Adrenal gland (tissue), 12 donors: Measurements from ENCODE around the gene PGP. TPM values are rescaled to one million over a fixed set of nuclear protein-coding genes. Genes with fewer than 3 reads are reported as not detected.

Experiments used
- DNase-seq, 7 donors: peaks; one replicate each; pipeline ENCODE4 v3.0.0-alpha.2; 2019 to 2020
- H3K27ac ChIP-seq, 5 donors: fragments of 200-600 bp; sonication (generic) in 4 of 5; 1 replicate in 3 of 5; 2 replicates in 2 of 5; pipeline versions ENCODE4 v1.5.1 to v1.8.0; 2016 to 2020; ENCODE audit warnings: mild to moderate bottlenecking in 1 of 5
- H3K27me3 ChIP-seq: fragments of 200-600 bp; 2 replicates; pipeline ENCODE4 v1.8.0; 2021
- H3K36me3 ChIP-seq, 2 donors: fragments of 200-600 bp; replicated peaks in 1 of 2; 1 replicate in 1 of 2; 2 replicates in 1 of 2; pipeline versions ENCODE4 v1.5.1 to v1.8.0; 2018 to 2022
- H3K4me1 ChIP-seq, 2 donors: fragments of 200-600 bp; replicated peaks in 1 of 2; 1 replicate in 1 of 2; 2 replicates in 1 of 2; pipeline versions ENCODE4 v1.5.1 to v1.8.0; 2018 to 2021
- H3K4me3 ChIP-seq, 4 donors: fragments of 200-600 bp; sonication (generic) in 3 of 4; one replicate each; pipeline ENCODE4 v1.5.1; 2016 to 2018
- H3K9me3 ChIP-seq, 3 donors: fragments of 200-600 bp; sonication (generic) in 1 of 3; replicated peaks in 1 of 3; 1 replicate in 2 of 3; 2 replicates in 1 of 3; pipeline versions ENCODE4 v1.5.1 to v1.8.0; 2016 to 2021
- CTCF ChIP-seq, 6 experiments: fragments of 450-650 bp in 4 of 6; fragments of 200-600 bp in 2 of 6; sonication (generic) in 1 of 6; IDR thresholded peaks; 1 replicate in 5 of 6; 2 replicates in 1 of 6; pipeline versions ENCODE4 v1.5.1 to v1.8.0; 2016 to 2021; ENCODE audit warnings: antibody characterized with exemption in 6 of 6, mild to moderate bottlenecking in 2 of 6, moderate library complexity in 1 of 6
- POLR2A ChIP-seq, 2 donors: fragments of 450-650 bp; IDR thresholded peaks; one replicate each; pipeline ENCODE4 v1.6.1; 2017; ENCODE audit warnings: antibody characterized with exemption in 2 of 2, mild to moderate bottlenecking in 2 of 2, moderate library complexity in 1 of 2
- WGBS, 4 donors: extraction: QIAGEN DNeasy Blood & Tissue Kit in 2 of 4; methylation state at CpG; one replicate each; pipeline versions ENCODE4 v1.1.5 to v1.1.7; 2013 to 2017; 5-methylcytosine and 5-hydroxymethylcytosine counted together
- intact Hi-C, 2 donors: fragments of 100-400 bp; cut with DNase I; formaldehyde crosslinking; loops; one replicate each; pipeline versions ENCODE4 v1.14.1 to v1.15.0; 2022 to 2023
- polyA plus RNA-seq, 3 donors: library from polyadenylated mRNA; stranded (reverse); fragments of 200-250 nt in 2 of 3; fragments of 350-450 nt in 1 of 3; fragmentation: Illumina TruSeq in 1 of 3; extraction: RNeasy Lipid Tissue Mini Kit (QIAGEN cat#74804) in 1 of 3; gene quantifications; one replicate each; pipeline ENCODE4 v1.2.3, GENCODE V29; 2013 to 2014
- total RNA-seq, 9 donors: library from RNA; depleted of rRNA in 4 of 9; stranded (reverse); fragments of >200 nt in 4 of 9; fragments of 120-200 nt in 1 of 9; fragmentation: NEBNext Ultra II Directional in 1 of 9; extraction: Animal tissue kit (Norgen Biotek cat#: 25700) in 1 of 9; gene quantifications; one replicate each; pipeline versions ENCODE4 v1.1.0 to v1.2.4, GENCODE V29; 2013 to 2023
- donor health status: healthy with polysubstance abuse.
- donor health status: Bipolar disorder and iron deficiency.
- donor health status: DM: yes; HTN: yes; CAD: no.
- donor health status: DM: no; HTN: no; CAD: no.
- donor health status: DM: no; HTN: no; CAD: no.
- donor health status: DM: yes; HTN: yes; CAD: no.

Gene PGP
- total and polyA plus RNA-seq, 12 donors = 8.3 to 24.1 (median 13.6) TPM

- intact Hi-C loops = no loop called here
- Histone ChIP-seq H3K36me3 (no peaks in the 10 kb centered on the region), H3K9me3 (no peaks in the 10 kb centered on the region), H3K4me3 (no peak overlapping the region), H3K4me1 (peaks cover 5 to 11% of the 10 kb centered on the region in 2 donors), H3K27ac (no peak overlapping the region), H3K27me3 (peaks cover 7% of the 10 kb centered on the region)
- no peak for DNase-seq
- no peak for TF ChIP-seq CTCF (IDR thresholded peaks at IDR 0.05)
- TF ChIP-seq POLR2A (IDR thresholded peaks at IDR 0.05) = no peak
- WGBS, 4 donors = 86 to 92% (median 90%) methylated on average over 6 of the region's 6 CpGs
These were observed 14.3 kb downstream of the PGP start for GRCh38 chr16:2200313-2200712.

GRCh38 chr16:2199621-2200139, 15.0 kb downstream of the PGP start:
- TF ChIP-seq CTCF (IDR thresholded peaks at IDR 0.05) (no peak), POLR2A (IDR thresholded peaks at IDR 0.05) (no peak)
- Histone ChIP-seq H3K9me3 (no peaks in the 10 kb centered on the region), H3K27me3 (peaks cover 13% of the 10 kb centered on the region), H3K4me3 (no peak overlapping the region), H3K27ac (no peak overlapping the region), H3K36me3 (no peaks in the 10 kb centered on the region), H3K4me1 (peaks cover 3 to 9% of the 10 kb centered on the region in 2 donors)
- 53 to 80% (median 77%) methylated on average over 6 to 14 of the region's 14 CpGs for WGBS, 4 donors
- intact Hi-C loops = no loop called here
- DNase-seq = no peak

GRCh38 chr16:2199095-2199494, 15.5 kb downstream of the PGP start:
- Histone ChIP-seq H3K9me3 (no peaks in the 10 kb centered on the region), H3K27ac (no peak overlapping the region), H3K4me1 (peaks cover 0 to 8% of the 10 kb centered on the region in 2 donors), H3K27me3 (peaks cover 14% of the 10 kb centered on the region), H3K36me3 (no peaks in the 10 kb centered on the region), H3K4me3 (no peak overlapping the region)
- WGBS, 4 donors = 77 to 100% (median 84%) methylated on average over 1 to 5 of the region's 5 CpGs
- TF ChIP-seq CTCF (IDR thresholded peaks at IDR 0.05) = no peak
- no peak for TF ChIP-seq POLR2A (IDR thresholded peaks at IDR 0.05)
- intact Hi-C loops = no loop called here
- no peak for DNase-seq

- Histone ChIP-seq H3K4me3 (no peak overlapping the region), H3K4me1 (peaks cover 0 to 8% of the 10 kb centered on the region in 2 donors), H3K9me3 (no peaks in the 10 kb centered on the region), H3K36me3 (no peaks in the 10 kb centered on the region), H3K27me3 (peaks cover 14% of the 10 kb centered on the region), H3K27ac (no peak overlapping the region)
- no peak for TF ChIP-seq CTCF (IDR thresholded peaks at IDR 0.05)
- 60 to 75% (median 71%) methylated on average over 4 of the region's 4 CpGs for WGBS, 4 donors
- no peak for DNase-seq
- intact Hi-C loops = no loop called here
These were observed 16.4 kb downstream of the PGP start for GRCh38 chr16:2198283-2198682.
